GM19452 (cell line): ENCODE measurements around the gene CDKN3.
A peak's percentile ranks its signal among the peaks of the same experiment; 100 is the strongest.

Experiments
- ATAC-seq: cut with Tn5 transposase; IDR thresholded peaks from one replicate; pipeline ENCODE4 v1.9.1; 2021; ENCODE audit not compliant: unreplicated experiment

The CDKN3 gene, protein sequence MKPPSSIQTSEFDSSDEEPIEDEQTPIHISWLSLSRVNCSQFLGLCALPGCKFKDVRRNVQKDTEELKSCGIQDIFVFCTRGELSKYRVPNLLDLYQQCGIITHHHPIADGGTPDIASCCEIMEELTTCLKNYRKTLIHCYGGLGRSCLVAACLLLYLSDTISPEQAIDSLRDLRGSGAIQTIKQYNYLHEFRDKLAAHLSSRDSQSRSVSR

DNA sequence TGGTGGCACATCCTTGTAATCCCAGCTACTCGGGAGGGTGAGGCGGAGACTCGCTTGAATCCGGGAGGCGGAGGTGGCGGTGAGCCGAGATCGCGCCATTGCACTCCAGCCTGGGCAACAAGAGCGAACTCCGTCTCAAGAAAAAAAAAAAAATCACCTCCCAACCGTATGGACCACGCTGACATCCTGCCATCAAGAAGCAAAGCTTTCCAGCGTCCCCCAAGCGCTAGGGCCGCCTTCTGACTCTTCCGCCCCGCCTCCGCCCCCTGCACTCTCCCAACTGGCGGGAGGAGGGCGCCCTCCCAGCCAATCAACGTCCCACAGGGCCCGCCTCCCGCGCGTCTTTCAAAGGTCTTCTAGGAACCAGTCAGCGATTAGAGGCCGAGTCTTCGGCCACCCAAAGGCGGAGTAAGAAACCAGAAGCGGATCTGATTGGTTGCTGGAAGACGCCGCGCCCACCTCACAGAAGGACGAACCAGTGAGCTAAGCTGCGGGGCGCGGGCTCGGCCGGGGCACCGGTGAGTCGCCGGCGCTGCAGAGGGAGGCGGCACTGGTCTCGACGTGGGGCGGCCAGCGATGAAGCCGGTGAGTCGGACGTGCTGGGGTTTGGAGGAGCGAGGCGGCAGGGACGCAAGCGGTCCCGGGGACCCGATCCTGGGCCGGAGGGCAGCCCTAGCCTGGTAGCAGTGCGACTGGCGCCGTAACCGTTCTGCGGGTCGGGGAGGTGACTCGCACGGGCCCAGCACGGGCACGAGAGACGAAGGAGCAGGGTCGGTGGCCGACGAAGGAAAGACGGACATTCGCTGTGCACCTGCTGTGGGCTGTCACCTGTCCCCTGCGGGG is at the start of gene CDKN3:
Gene CDKN3, plus strand, starts transcription at position 515 of the 843 bp plus-strand sequence. Its CDS starts 62 bp downstream, at position 577.
- peak; percentile 97 for ATAC-seq

- ATAC-seq: no peak
Measured at GRCh38 chr14:54347044-54347443, 49.8 kb upstream of the CDKN3 start.

GRCh38 chr14:54348001-54348611 is 48.7 kb upstream of the CDKN3 start:
- no peak for ATAC-seq

- no peak for ATAC-seq
Measured at GRCh38 chr14:54348923-54349620, 47.7 kb upstream of the CDKN3 start.

- ATAC-seq: no peak
Measured at GRCh38 chr14:54349713-54350112, 47.1 kb upstream of the CDKN3 start.

GRCh38 chr14:54350203-54350602 is 46.6 kb upstream of the CDKN3 start:
- ATAC-seq: no peak

DNA sequence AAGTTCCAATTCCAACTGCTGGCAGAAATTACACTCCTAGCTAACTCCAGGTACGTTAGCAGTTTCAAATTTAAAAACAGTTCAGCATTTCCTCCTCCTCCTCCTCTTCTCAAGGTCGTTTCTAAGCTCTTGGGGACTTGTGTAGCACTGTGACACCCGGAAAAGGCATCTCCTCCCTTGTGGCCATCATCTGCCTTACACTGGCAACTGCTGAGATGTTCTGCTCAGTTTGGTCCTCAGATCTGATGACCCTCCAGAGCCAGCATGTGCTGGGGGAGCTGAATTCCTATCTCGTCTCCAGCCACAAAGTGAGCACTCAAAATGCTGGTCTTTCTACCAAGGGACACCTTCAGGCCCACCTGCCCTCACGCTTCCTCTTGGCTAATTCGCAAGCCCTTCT is 43.5 kb upstream of the CDKN3 start:
- ATAC-seq: no peak

- ATAC-seq: no peak
Measured at GRCh38 chr14:54353694-54354093, 43.1 kb upstream of the CDKN3 start.

- ATAC-seq: no peak
Measured at GRCh38 chr14:54354096-54354495, 42.7 kb upstream of the CDKN3 start.

DNA sequence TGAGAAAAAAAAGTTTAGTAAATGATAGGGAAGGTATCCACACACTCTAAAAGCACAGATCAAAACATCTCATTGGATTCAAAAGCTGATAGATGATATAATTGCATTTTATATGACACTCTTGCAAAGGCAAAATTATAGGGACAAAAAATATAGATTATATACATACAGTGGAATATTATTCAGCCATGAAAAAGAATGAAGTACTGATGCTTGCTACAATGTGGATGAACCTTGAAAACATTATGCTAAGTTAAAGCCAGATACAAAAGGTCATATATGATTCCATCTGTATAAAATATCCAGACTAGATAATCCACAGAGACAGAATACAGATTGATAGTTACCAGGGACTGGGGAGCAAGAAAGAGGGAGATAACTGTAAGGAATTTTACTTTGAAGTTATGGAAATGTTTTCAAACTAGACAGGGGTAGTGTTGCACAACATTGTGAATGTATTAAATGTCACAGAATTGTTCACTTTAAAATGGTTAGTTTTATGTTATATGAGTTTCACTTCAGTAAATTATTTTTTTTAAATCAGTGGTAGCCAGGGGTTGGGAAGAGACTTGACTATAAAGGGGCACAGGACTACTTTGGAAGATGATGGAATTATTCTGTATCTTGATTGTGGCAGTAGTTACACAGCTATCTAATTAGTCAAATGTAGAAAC is 41.7 kb upstream of the CDKN3 start:
- ATAC-seq: no peak

DNA sequence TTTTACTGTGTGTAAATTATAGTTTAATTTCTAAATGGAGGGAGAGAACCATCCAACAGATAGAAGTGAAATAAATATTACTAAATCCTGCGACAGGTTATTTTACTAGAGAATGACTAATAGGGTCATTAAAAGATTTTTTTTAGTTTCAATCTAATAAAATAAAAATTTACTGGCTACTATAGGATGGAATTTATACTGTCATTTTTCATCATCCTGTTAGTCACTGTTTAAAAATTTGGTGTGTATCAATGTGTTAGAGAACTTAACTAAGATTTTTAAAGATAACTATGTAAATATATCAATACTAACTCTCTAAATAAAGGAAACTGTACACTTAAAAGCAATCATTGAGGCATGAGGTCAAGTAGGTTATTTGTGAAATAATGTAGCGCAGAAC is 41.1 kb upstream of the CDKN3 start:
- no peak for ATAC-seq

DNA sequence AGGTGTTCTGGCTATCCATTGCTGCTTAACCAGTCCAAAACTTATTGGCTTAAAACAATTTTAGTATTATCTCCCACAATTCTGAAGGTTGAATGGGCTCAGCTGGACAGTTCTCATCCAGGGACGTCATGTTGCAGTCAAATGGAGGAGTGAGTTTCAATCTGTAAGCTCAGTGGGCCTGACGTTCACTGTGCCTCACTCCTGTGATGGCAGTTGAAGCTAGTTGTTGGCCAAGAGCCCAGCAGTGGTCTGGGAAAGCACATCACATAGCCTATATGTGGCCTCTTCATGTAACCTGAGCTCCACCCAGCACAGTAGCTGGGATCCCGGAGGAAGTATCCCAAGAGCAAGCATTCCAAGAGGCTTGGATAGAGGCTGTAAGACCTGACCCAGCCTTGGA is 40.6 kb upstream of the CDKN3 start:
- no peak for ATAC-seq

DNA sequence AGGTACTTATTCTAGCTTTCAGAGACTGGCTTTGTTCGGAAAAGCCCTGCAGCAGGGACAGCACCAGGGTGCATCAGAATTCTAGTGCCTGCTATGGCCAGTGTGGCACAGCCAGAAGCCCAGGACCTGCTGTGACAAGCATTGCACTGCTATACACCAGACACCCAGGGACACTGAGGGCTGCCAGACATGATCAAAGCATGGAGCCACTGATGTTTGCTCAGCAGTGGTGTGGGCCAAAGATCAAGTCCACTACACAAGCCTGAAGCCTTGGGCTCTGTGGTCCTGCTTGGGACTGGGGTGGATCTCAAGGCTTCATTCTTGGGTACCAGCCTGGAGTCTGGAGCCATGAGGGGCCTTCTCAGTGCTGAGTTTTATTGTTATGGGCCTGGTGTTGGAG is 36.1 kb upstream of the CDKN3 start:
- ATAC-seq: no peak

DNA sequence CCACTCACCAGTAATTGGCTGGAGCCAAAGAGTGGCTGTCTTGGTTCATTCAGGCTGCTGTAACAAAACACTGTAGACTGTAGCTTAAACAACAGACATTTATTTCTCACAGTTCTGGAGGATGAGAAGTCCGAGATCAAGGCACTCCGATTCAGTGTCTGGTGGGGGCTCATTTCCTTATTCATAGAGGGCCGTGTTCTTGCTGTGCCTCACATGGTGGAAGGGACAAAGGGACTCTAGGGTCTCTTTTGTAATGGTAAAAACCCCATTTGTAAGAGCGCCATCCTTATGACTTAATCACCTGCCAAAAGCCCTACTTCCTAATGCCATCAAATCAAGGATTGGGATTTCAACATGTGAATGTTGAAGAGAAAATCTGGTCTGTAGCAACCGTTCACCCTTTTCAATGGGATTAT is 34.7 kb upstream of the CDKN3 start:
- ATAC-seq: no peak

DNA sequence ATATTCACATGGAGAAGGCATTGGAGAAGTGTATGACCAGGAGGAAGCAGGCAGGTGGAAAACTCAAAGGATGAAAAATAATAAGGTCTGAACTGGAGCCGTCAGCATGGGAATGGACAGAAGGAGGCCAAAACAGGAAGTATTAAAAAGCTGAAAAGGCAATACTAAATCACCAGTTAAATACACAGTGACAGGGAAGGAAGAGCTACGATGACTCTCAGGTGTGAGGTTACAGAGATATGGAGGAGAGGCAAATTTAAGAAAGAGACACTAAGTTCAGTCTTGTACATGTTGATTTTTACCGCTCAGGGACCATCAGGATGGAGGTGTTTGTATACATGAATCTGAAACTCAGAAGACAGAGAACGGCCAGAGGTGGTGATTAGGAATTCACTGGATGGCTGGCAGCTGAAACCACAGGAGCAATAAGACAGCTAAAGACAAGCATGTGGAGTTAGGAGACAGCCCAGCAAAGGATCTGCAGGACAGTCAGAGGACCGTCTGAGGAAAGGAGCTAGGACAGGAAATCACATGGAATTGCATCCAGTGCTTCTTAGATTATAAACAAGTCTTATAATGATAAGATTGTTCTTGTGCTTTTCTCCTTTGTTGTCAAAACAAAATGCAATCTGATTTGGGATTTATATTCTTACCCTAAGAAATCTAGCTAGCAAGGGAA is 33.9 kb upstream of the CDKN3 start:
- no peak for ATAC-seq

DNA sequence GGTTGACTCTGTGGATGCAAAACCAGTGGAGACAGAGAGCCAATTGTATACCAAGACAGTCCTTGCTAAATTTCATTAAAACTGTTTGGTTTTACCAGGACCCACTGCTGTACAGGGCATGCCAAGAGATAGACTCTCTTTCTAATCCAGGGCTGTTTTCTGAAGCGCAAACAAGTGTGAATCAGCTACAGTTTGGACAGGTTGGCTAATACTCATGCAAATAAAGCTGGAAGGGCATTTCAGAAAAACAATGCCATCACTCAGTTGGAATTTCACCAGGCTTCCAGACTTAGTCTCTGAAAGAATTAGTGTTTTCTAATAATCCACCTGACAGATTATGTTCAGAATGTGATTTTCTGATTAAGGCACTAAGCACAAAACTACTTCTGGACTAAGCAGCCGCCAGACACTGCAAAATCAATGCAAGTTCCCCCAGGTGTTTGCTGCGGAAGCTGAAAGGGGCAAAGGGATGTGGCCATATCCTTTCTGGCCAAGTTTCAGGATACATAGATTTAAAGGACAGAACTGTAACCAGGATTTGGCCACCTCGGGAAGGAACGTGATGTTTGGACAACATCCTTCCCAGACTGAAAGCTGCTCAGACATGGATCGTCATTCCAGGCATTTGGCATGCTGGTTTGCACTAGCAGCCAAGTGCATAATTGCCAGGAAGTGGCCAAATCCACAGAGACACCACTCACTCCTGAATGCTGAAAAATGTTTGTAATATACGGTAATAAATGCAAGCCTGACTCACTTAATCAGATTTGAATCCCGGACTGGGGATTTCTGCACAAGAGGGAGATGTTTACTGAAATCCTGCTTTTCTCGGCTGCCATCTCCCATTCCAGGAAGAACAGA is 32.0 kb upstream of the CDKN3 start:
- ATAC-seq: no peak

DNA sequence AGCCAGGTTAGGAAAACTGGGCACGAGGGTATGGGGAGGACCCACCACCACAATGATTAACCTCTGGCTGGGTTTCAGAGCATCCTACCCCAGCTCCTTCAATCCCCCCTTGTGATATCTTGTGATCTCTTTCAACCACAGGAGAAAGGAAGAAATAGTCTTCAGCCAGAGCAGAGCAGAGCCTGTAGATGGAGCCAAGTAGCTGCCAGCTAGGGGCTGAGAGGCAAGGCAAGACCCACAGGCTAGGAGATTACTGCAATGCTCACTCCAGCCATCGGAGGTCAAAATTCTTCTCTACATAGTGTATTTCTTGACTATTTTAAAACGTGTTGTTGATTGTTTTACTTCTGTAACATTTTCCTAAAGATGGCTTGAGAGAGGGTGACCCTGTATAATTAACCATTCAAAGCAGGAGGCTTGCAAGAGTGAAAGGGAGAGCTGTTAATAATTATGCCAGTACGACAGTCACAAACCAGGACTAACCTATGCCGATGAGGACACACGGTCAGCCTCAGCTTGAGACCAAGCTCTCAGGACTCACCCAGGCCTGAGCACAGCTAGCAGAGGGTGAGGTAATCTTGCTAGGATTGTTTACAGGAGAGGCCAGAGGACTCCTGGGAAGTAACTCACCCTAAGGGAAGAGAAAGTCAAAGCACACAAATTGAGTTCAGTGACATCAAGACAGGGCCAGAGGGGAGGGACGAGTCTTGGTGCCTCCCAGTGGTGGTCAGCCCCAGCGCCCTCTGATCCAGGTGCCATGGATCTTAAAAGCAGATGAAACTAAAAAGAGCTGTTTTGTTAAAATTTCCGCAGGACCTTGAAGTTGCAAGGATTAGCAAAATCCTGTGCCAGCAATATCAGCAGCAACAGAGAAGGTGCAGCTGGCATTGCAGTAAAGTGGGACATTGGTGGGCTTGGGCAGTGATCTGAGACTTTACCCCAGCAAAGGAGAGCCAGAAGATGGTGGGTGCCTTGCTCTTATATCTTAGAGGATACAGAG is 29.8 kb upstream of the CDKN3 start:
- ATAC-seq: no peak

GRCh38 chr14:54368291-54368690 is 28.5 kb upstream of the CDKN3 start:
- ATAC-seq: no peak
